ENCODE results near the gene PAK1.

DNA sequence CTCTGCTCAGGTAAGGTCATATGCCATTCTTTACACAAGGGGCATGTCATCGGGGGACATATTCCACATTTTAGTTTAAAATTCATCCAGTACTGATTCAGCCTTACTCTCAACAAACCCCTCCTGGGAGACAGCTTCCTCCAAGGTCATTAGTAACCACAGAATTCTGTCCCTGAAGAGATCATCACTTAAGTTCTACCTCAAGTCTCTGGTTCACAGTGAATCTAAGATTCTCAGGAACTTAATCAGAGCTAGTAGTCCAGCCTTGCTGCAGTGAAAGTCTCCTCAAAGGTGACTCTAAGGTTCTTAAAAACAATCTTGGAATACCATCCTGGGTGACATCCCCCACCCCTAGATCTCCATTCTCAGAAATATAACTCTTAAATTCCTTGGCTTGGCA lies 153.5 kb downstream of the PAK1 start:
- TF ChIP-seq, protein P1, sequence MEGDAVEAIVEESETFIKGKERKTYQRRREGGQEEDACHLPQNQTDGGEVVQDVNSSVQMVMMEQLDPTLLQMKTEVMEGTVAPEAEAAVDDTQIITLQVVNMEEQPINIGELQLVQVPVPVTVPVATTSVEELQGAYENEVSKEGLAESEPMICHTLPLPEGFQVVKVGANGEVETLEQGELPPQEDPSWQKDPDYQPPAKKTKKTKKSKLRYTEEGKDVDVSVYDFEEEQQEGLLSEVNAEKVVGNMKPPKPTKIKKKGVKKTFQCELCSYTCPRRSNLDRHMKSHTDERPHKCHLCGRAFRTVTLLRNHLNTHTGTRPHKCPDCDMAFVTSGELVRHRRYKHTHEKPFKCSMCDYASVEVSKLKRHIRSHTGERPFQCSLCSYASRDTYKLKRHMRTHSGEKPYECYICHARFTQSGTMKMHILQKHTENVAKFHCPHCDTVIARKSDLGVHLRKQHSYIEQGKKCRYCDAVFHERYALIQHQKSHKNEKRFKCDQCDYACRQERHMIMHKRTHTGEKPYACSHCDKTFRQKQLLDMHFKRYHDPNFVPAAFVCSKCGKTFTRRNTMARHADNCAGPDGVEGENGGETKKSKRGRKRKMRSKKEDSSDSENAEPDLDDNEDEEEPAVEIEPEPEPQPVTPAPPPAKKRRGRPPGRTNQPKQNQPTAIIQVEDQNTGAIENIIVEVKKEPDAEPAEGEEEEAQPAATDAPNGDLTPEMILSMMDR (conservative IDR thresholded peaks at IDR 0.05; ENCODE audit: low read depth, low read length), result no peak
- TF ChIP-seq EZH2 (IDR thresholded peaks at IDR 0.05; ENCODE audit: low read length, unreplicated experiment), result no peak
- no peak for TF ChIP-seq EZH2phosphoT487 (IDR thresholded peaks at IDR 0.05; ENCODE audit: borderline replicate concordance, low read length)
